Nephron progenitor cell (in vitro differentiated cells): Measurements from ENCODE around the gene ICAM1.
A peak's percentile ranks its signal among the peaks of the same experiment; 100 is the strongest.

Experiments used
- DNase-seq: peaks from one replicate; pipeline ENCODE4 v3.0.0; 2021
- H3K27ac Mint-ChIP-seq: 2 replicates; pipeline ENCODE4 v1.8.0; 2021; ENCODE audit warnings: mild to moderate bottlenecking, moderate library complexity, mixed read lengths
- H3K27me3 Mint-ChIP-seq: 2 replicates; pipeline ENCODE4 v1.8.0; 2021; ENCODE audit warnings: mild to moderate bottlenecking, low read depth, mixed read lengths; ENCODE audit not compliant: poor library complexity
- H3K36me3 Mint-ChIP-seq: 2 replicates; pipeline ENCODE4 v1.8.0; 2021; ENCODE audit warnings: low read depth, mixed read lengths
- H3K4me1 Mint-ChIP-seq: 2 replicates; pipeline ENCODE4 v1.8.0; 2021; ENCODE audit warnings: mixed read lengths
- H3K4me3 Mint-ChIP-seq: 2 replicates; pipeline ENCODE4 v1.8.0; 2021; ENCODE audit warnings: mild to moderate bottlenecking, moderate library complexity, mixed read lengths
- H3K9me3 Mint-ChIP-seq: 2 replicates; pipeline ENCODE4 v1.8.0; 2021; ENCODE audit warnings: mild to moderate bottlenecking, moderate library complexity, mixed read lengths
- CTCF ChIP-seq: fragments of 200-600 bp; sonication (generic); IDR thresholded peaks from 2 replicates; pipeline ENCODE4 v1.5.0; 2021; ENCODE audit warnings: antibody characterized with exemption

The ICAM1 gene

GRCh38 chr19:10335352-10335985 is 64.5 kb downstream of the ICAM1 start:
- no peaks in the 10 kb centered on the region for H3K9me3 Mint-ChIP-seq
- peaks cover 17% of the 10 kb centered on the region for H3K27me3 Mint-ChIP-seq
- H3K4me3 Mint-ChIP-seq: peak overlapping the region; percentile 97
- peaks cover 32% of the 10 kb centered on the region for H3K4me1 Mint-ChIP-seq
- no peak overlapping the region for H3K27ac Mint-ChIP-seq
- TF ChIP-seq CTCF: no peak
- no peaks in the 10 kb centered on the region for H3K36me3 Mint-ChIP-seq
- peak; percentile 28 for DNase-seq
